VCaP (cell line): ENCODE measurements around the gene PNMA8B.
A peak's percentile ranks its signal among the peaks of the same experiment; 100 is the strongest.

Experiments used
- H3K27ac ChIP-seq: fragments of 450-650 bp; 2 replicates; pipeline ENCODE4 v1.5.1; 2017
- CTCF ChIP-seq: fragments of 450-650 bp; conservative IDR thresholded peaks from 2 replicates; pipeline ENCODE4 v1.5.1; 2017; ENCODE audit warnings: mild to moderate bottlenecking, moderate library complexity

The PNMA8B gene

GRCh38 chr19:46495786-46496099 is at the start of gene PNMA8B:
Gene PNMA8B (minus strand): TSS chr19:46495867. CDS start chr19:46495465, 402 bp downstream.
- TF ChIP-seq CTCF = no peak
- no peak within 1 kb of the TSS for H3K27ac ChIP-seq

GRCh38 chr19:46544651-46545050 is 49.0 kb upstream of the PNMA8B start:
- no peak for TF ChIP-seq CTCF
- H3K27ac ChIP-seq = no peak overlapping the region

- TF ChIP-seq CTCF = peak; percentile 94
- no peak overlapping the region for H3K27ac ChIP-seq
Observed at GRCh38 chr19:46542428-46543230, 47.0 kb upstream of the PNMA8B start.

- H3K27ac ChIP-seq = no peak overlapping the region
- TF ChIP-seq CTCF = peak; percentile 91
Observed at GRCh38 chr19:46537136-46538097, 41.8 kb upstream of the PNMA8B start.

- no peak for TF ChIP-seq CTCF
- no peak overlapping the region for H3K27ac ChIP-seq
Observed at GRCh38 chr19:46536391-46536790, 40.7 kb upstream of the PNMA8B start.

GRCh38 chr19:46533621-46534081 is 38.0 kb upstream of the PNMA8B start:
- no peak for TF ChIP-seq CTCF
- no peak overlapping the region for H3K27ac ChIP-seq

GRCh38 chr19:46533078-46533620 is 37.5 kb upstream of the PNMA8B start:
- H3K27ac ChIP-seq = no peak overlapping the region
- TF ChIP-seq CTCF = no peak
